HepG2 (cell line): ENCODE data around the gene EZH2. TPM values are rescaled to one million over a fixed set of nuclear protein-coding genes. Genes with fewer than 3 reads are reported as not detected.

Source experiments
- ATAC-seq: fragments of 200-7000 bp; cut with Tn5 transposase; 3 replicates; pipeline ENCODE4 v1.9.1; 2020; ENCODE audit warnings: mild to moderate bottlenecking, moderate library complexity
- BruUV-seq: library from RNA; stranded (reverse); fragments of 400-500 nt; replicated peaks from 2 replicates; lab custom pipeline; 2021; lab: Mats Ljungman, UMichigan
- CTCF ChIA-PET: fragments of 300-600 bp; formaldehyde crosslinking; extraction: SDS; loops from one replicate; lab custom pipeline; 2021; ENCODE audit warnings: low total read pairs, inconsistent platforms, low intra/inter-chr PET ratio; lab: Yijun Ruan, JAX
- POLR2A ChIA-PET: fragments of 350-600 bp; sonication (Branson Sonifier 250); formaldehyde crosslinking; loops from one replicate; lab custom pipeline; 2020; ENCODE audit warnings: antibody characterized with exemption, inconsistent platforms; lab: Yijun Ruan, JAX
- DNase-seq: peaks from one replicate; pipeline ENCODE4 v3.0.0-alpha.2; 2015; ENCODE audit warnings: low spot score
- FAIRE-seq: peaks from 3 replicates; lab custom pipeline; 2011; peaks lifted over from hg19 to GRCh38; lab: Jason Lieb, UNC
- H2AFZ ChIP-seq: one replicate; pipeline ENCODE4 v1.6.1; 2011; ENCODE audit warnings: low read length, inconsistent platforms
- H3K27ac ChIP-seq: fragments of 300-600 bp; 3 replicates; pipeline ENCODE4 v1.8.0; 2011; ENCODE audit warnings: mixed run types, mild to moderate bottlenecking, mixed read lengths, low read length, inconsistent platforms; ENCODE audit not compliant: insufficient read depth; ENCODE audit errors: extremely low read length
- H3K27me3 ChIP-seq, 2 experiments: fragments of 200-600 bp in 1 of 2; 2 replicates in 1 of 2; 3 replicates in 1 of 2; pipeline versions ENCODE4 v1.6.0 to v1.8.0; 2011; ENCODE audit warnings: low read length in 2 of 2, mild to moderate bottlenecking in 2 of 2, moderate library complexity in 2 of 2, inconsistent platforms in 1 of 2; ENCODE audit not compliant: insufficient read depth in 2 of 2, control insufficient read depth in 1 of 2
- H3K36me3 ChIP-seq, 2 experiments: fragments of 200-600 bp in 1 of 2; replicated peaks in 1 of 2; 2 replicates in 1 of 2; 3 replicates in 1 of 2; pipeline versions ENCODE4 v1.5.1 to v1.8.0; 2011; ENCODE audit warnings: low read length in 2 of 2, inconsistent platforms in 1 of 2; ENCODE audit not compliant: insufficient read depth in 2 of 2, control insufficient read depth in 1 of 2
- H3K4me1 ChIP-seq: 2 replicates; pipeline ENCODE4 v1.5.1; 2012; ENCODE audit warnings: low read length, inconsistent platforms; ENCODE audit not compliant: insufficient read depth
- H3K4me2 ChIP-seq: 2 replicates; pipeline ENCODE4 v1.6.0; 2011; ENCODE audit warnings: low read depth, low read length, inconsistent platforms
- H3K4me3 ChIP-seq, 3 experiments: fragments of 200-600 bp in 1 of 3; sonication (generic), shearing (Covaris generic) in 1 of 3; replicated peaks in 1 of 3; 2 replicates each; pipeline ENCODE4 v1.5.1; 2011 to 2016; ENCODE audit warnings: low read length in 3 of 3, inconsistent platforms in 2 of 3, low read depth in 2 of 3, mild to moderate bottlenecking in 2 of 3, control low read depth in 1 of 3, mixed read lengths in 1 of 3; ENCODE audit not compliant: insufficient read depth in 1 of 3
- H3K79me2 ChIP-seq: one replicate; pipeline ENCODE4 v1.6.1; 2011; ENCODE audit warnings: low read length, inconsistent platforms; ENCODE audit not compliant: insufficient read depth
- H3K9ac ChIP-seq: 2 replicates; pipeline ENCODE4 v1.6.0; 2011; ENCODE audit warnings: mild to moderate bottlenecking, low read depth, low read length, inconsistent platforms; ENCODE audit not compliant: insufficient read depth
- H3K9me3 ChIP-seq: 2 replicates; pipeline ENCODE4 v1.5.1; 2012; ENCODE audit warnings: mild to moderate bottlenecking, low read length
- H4K20me1 ChIP-seq: 2 replicates; pipeline ENCODE4 v1.6.0; 2011; ENCODE audit warnings: inconsistent platforms, mild to moderate bottlenecking, low read length, moderate library complexity; ENCODE audit not compliant: insufficient read depth
- ATF3 ChIP-seq: sonication (generic); formaldehyde crosslinking; IDR thresholded peaks from 2 replicates; pipeline ENCODE4 v1.4.0; 2020; ENCODE audit warnings: missing genetic modification reagents
- MAX ChIP-seq: IDR thresholded peaks from 2 replicates; pipeline ENCODE4 v1.6.1; 2012; ENCODE audit warnings: inconsistent platforms
- RBAK ChIP-seq: sonication (generic); formaldehyde crosslinking; IDR thresholded peaks from 2 replicates; pipeline ENCODE4 v1.5.1; 2020; ENCODE audit warnings: mild to moderate bottlenecking, missing genetic modification reagents
- ZNF225 ChIP-seq: sonication (generic); formaldehyde crosslinking; IDR thresholded peaks from 2 replicates; pipeline ENCODE4 v1.4.0; 2020; ENCODE audit warnings: mild to moderate bottlenecking, missing genetic modification reagents
- ZNF3 ChIP-seq: IDR thresholded peaks from 2 replicates; pipeline ENCODE4 v1.7.0; 2017; ENCODE audit warnings: inconsistent platforms
- ZNF652 ChIP-seq: IDR thresholded peaks from 2 replicates; pipeline ENCODE4 v1.6.1; 2016; ENCODE audit warnings: low read depth, borderline replicate concordance
- ZNF782 ChIP-seq: sonication (generic); formaldehyde crosslinking; IDR thresholded peaks from 2 replicates; pipeline ENCODE4 v1.4.0; 2020; ENCODE audit warnings: missing genetic modification reagents, mild to moderate bottlenecking, borderline replicate concordance
- ZNF784 ChIP-seq: sonication (generic); formaldehyde crosslinking; IDR thresholded peaks from 2 replicates; pipeline ENCODE4 v1.5.1; 2020; ENCODE audit warnings: missing genetic modification reagents, mild to moderate bottlenecking, borderline replicate concordance
- WGBS: methylation state at CpG from one replicate; pipeline ENCODE4 v1.1.6; 2017; ENCODE audit warnings: low lambda C conversion rate; 5-methylcytosine and 5-hydroxymethylcytosine counted together
- in situ Hi-C: cut with HindIII; loops from 2 replicates; pipeline ENCODE4 v1.10.0; 2017; ENCODE audit warnings: low pct_unique_long_range_greater_than_20kb; ENCODE audit not compliant: extremely low pct_ligation_motif_present
- intact Hi-C: fragments of 100-400 bp; cut with micrococcal nuclease; formaldehyde crosslinking; loops from one replicate; pipeline ENCODE4 v1.10.0; 2022; ENCODE audit not compliant: unreplicated experiment
- polyA plus RNA-seq, 8 experiments: library from polyadenylated mRNA; depleted of rRNA in 3 of 8; stranded (reverse) in 7 of 8; unstranded in 1 of 8; fragments of >200 nt; fragmentation: Illumina TruSeq in 4 of 8; extraction: Trizol in 4 of 8; gene quantifications; 2 replicates each; pipeline versions ENCODE4 v1.2.1 to v1.2.3, GENCODE V29; 2011 to 2016; ENCODE audit warnings: low read depth in 4 of 8, missing spikeins in 1 of 8, mixed read lengths in 1 of 8; ENCODE audit not compliant: insufficient read depth in 1 of 8
- total RNA-seq, 5 experiments: library from RNA; depleted of rRNA; stranded (reverse); fragments of >200 nt; fragmentation: Illumina TruSeq; extraction: Trizol; gene quantifications; 2 replicates each; pipeline ENCODE4 v1.2.3, GENCODE V29; 2016; ENCODE audit warnings: low read depth in 1 of 5

Gene EZH2
- total and polyA plus RNA-seq, 2 of the 13 experiments (the other 11 are each of a cell fraction or from before 2014, with no cell fraction given) = 26.0 to 34.3 TPM

- TF ChIP-seq ZNF784 (CRISPR knock-in tag) = no peak
- TF ChIP-seq, all 625 proteins: peak for 0
Measured at GRCh38 chr7:148903504-148903903, 19.4 kb upstream of the EZH2 start (continued).

GRCh38 chr7:148901178-148901577, 17.1 kb upstream of the EZH2 start:
- Histone ChIP-seq H3K4me3 (no peak overlapping the region), H3K9ac (no peak overlapping the region), H3K27me3 (peaks cover 0 to 9% of the 10 kb centered on the region in 2 experiments; a peak in 1 of 5 replicates), H4K20me1 (no peaks in the 10 kb centered on the region), H3K9me3 (no peaks in the 10 kb centered on the region), H3K4me2 (no peak overlapping the region)
- POLR2A ChIA-PET = no interaction called here
- FAIRE-seq (no peak), DNase-seq (no peak)
- 4% methylated on average over 3 of the region's 3 CpGs for WGBS
- intact Hi-C loops = no loop called here
- no TSS peak for BruUV-seq
- CTCF ChIA-PET = no interaction called here
- no peak for TF ChIP-seq ATF3 (CRISPR knock-in tag)
- TF ChIP-seq RBAK (CRISPR knock-in tag) = peak; percentile 71; the same call in 1 of the 2 replicates
- TF ChIP-seq, all 625 proteins: peak for 1
- peaks cover 13% of the 10 kb centered on the region for H3K4me1 ChIP-seq
- in situ Hi-C loops = no loop called here
- H3K27ac ChIP-seq = no peak overlapping the region
- H3K36me3 ChIP-seq = no peaks in the 10 kb centered on the region
- H3K79me2 ChIP-seq = no peaks in the 10 kb centered on the region
- ATAC-seq = no peak
- H2AFZ ChIP-seq = no peak overlapping the region

GRCh38 chr7:148898845-148899484, 14.9 kb upstream of the EZH2 start:
- peak; percentile 66 for ATAC-seq
- POLR2A ChIA-PET = no interaction called here
- Histone ChIP-seq H3K4me2 (peak overlapping the region; percentile 64), H3K4me1 (peaks cover 13% of the 10 kb centered on the region), H3K79me2 (no peaks in the 10 kb centered on the region), H3K27ac (no peak overlapping the region), H3K27me3 (peaks cover 0 to 4% of the 10 kb centered on the region in 2 experiments; a peak in 1 of 5 replicates), H3K9ac (0 out of 2 replicates have a peak overlapping the region, but pooled peaks have one; percentile 18), H2AFZ (peak overlapping the region; percentile 91), H3K4me3 (peak overlapping the region in 2 of 3 experiments; percentile 18 to 24; a peak in 2 of 6 replicates), H3K9me3 (no peaks in the 10 kb centered on the region), H3K36me3 (no peaks in the 10 kb centered on the region), H4K20me1 (no peaks in the 10 kb centered on the region)
- CTCF ChIA-PET = no interaction called here
- intact Hi-C loops = no loop called here
- in situ Hi-C loops = no loop called here
- peak; percentile 9 for DNase-seq
- BruUV-seq = no TSS peak
- no peak for FAIRE-seq
- TF ChIP-seq ZNF225 (CRISPR knock-in tag) (no peak), ZNF3 (0 out of 2 replicates have a peak, but pooled peaks have one; percentile 66), ZNF782 (CRISPR knock-in tag) (no peak), MAX (no peak), ZNF652 (peak; percentile 87)
- WGBS = 12% methylated on average over 6 of the region's 6 CpGs
